HG03159 (cell line): ENCODE measurements around the gene RBBP8NL.
A peak's percentile ranks its signal among the peaks of the same experiment; 100 is the strongest.

ENCODE experiments used
- ATAC-seq: cut with Tn5 transposase; IDR thresholded peaks from one replicate; pipeline ENCODE4 v1.9.1; 2021; ENCODE audit warnings: mild to moderate bottlenecking, moderate library complexity; ENCODE audit not compliant: unreplicated experiment

RBBP8NL gene

GRCh38 chr20:62394248-62395245, 32.8 kb downstream of the RBBP8NL start:
- no peak for ATAC-seq

DNA sequence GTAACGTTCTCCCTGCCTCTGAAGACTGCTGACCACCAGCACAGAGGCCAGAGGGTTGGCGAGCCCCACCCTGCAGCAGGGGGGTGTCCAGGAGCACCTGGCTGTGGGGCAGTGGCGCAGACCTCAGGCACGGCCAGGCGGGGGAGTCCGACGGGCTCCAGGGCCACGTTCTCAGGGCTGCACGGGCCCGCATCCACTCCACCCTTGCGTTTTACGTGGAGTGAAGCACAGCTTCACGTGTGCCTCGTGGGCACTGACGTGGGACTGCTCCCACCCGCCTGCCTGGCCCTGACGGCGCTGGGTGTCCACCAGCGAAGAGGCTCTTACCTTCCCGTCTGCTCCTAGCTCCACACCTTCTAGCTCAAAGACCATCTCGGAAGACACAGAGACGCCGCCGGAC, 33.5 kb downstream of the RBBP8NL start:
- no peak for ATAC-seq

DNA sequence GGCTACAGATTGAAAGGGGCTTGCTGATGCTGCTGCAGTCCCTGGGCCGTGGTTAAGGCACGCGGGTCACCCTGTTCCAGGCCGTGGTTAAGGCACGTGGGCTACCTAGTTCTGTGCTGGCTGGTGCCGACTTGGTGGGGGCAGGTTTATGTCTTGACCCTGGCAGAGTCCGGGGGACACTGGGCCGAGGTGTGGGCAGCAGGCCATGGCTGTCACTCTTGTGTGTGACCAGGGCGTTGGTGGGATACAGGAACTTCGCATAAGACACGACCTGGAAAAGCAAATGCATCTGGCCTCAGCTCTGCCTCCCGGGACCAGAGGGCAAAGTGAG, 34.0 kb downstream of the RBBP8NL start:
- no peak for ATAC-seq

DNA sequence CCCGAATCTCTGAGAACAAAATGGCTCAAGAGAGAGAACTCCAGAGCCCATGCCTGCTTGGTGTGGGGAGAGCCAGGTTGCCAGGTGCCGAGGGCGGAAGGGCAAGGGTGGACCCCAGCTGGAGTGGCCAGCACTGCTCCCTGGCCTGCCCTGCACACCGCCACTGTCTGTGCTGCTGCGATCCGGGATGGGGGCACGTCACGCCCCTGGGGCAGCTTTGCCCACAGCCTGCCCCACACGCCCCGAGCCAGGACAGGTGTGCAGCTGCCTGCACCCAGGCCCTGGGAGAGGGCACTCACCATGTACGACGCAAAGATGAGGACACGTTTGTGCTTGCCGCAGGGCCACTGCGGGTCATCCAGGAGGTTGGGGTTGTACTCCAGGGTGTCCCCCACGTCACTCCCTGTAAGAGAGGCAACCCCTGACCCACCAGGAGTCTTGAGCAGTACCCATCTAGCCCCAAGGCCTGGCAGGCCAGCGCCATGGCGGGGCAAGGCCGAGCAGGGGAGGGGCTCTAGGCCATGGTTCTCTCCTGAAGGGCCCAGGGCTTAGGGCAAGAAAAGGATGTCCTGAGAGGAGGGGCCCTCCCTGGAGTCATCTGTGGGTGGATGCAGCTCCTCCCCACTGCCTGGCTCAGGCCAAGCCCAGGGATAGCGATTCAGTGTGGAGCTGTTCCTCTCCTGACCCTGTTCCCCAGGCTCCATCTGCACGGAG, 34.6 kb downstream of the RBBP8NL start:
- no peak for ATAC-seq

GRCh38 chr20:62392077-62392418, 35.3 kb downstream of the RBBP8NL start:
- no peak for ATAC-seq

DNA sequence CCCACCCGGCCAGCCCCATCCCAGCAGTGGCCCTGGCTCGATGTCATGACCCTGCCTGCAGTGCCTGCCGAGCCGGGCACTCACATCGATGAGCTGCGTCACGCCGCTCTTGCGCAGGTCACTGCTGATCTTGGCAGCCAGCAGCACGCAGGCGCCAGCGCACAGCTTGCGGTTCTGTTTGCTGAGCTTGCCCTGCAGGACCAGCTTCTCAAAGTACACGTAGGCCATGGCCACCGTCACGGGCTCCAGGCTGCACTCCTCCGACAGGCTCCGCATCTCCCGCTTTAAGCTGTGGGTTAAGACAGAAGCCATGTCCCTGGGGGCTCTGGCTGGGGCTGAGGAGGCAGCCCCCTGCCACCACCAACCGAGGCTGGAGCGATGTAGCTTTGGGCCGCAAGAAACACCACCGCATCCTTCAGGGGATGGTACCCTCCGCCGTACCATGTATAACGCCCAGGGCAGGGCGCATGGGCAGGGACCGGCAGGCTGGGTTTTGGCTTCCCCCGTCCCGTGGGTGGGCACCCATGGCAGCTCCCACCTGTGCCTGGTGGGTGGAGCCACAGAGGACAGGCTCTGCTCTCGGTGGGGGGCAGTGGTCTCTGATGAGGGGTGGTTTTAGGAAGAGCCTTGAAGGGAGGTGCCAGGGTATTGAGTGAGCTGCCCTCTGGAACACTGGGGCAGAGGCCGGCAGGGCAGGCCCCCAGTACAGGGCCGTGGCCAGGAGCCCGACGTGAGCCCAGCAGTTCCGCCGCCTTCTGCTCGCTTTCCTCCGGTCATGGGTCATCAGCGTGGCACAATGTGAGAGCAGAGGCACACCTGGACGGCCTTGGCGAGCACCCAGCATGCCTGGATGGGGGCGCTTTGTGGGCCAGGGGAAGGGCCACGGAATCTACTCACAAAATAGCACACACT, 35.9 kb downstream of the RBBP8NL start:
- no peak for ATAC-seq

GRCh38 chr20:62390317-62391164, 36.8 kb downstream of the RBBP8NL start:
- ATAC-seq = no peak

DNA sequence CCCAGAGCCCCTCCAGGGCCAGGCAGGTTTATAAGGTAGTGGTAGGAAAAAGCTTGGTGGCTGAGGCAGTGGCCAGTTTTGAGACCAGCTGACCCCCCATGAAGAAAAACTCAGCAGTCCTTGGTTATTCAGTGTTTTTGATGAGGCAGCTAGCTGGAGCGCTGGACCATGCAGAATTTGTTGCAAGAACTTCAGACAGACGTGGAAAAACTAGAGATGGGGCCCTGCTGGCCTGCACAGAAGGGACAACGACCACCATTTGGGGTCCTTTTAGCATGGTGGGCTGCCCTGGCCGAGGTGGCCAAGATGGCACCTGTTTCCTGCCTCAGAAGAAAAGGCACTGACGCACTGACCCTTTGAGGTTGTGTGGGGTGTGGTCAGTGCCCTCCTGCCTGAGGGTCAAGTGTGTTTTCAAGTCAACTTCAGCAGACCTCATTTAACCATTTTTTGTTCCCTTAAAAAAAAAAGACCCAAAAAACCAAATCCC, 37.7 kb downstream of the RBBP8NL start:
- ATAC-seq = no peak

- no peak for ATAC-seq
These were observed 38.3 kb downstream of the RBBP8NL start for GRCh38 chr20:62388839-62389600.

GRCh38 chr20:62387933-62388635, 39.3 kb downstream of the RBBP8NL start:
- no peak for ATAC-seq

DNA sequence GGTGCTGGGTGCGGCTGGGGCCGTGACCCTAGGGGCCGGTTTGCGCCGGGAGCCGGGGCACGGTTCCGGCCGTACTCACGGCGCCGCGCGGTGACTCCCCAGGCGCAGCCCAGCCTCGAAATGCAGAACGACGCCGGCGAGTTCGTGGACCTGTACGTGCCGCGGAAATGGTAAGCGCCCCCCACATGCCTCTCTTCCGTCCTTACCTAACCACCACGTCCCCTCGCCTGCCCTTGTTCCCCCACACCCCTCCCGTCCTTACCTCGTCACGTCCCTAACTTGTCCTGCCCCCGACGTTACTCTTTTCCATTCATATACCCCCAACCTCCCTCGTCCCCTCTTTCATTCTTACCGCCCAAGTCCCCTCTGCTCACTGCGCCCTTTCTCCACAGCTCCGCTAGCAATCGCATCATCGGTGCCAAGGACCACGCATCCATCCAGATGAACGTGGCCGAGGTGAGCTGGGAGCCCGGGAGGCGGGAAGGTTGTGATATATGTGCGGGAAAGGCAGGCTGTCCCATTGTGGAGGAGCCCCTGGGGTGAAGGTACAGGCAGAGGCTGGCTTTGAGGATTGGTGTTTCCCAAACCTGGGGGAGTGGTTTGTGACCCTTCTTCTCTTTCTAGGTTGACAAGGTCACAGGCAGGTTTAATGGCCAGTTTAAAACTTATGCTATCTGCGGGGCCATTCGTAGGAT, 40.0 kb downstream of the RBBP8NL start:
- ATAC-seq = peak; percentile 7

DNA sequence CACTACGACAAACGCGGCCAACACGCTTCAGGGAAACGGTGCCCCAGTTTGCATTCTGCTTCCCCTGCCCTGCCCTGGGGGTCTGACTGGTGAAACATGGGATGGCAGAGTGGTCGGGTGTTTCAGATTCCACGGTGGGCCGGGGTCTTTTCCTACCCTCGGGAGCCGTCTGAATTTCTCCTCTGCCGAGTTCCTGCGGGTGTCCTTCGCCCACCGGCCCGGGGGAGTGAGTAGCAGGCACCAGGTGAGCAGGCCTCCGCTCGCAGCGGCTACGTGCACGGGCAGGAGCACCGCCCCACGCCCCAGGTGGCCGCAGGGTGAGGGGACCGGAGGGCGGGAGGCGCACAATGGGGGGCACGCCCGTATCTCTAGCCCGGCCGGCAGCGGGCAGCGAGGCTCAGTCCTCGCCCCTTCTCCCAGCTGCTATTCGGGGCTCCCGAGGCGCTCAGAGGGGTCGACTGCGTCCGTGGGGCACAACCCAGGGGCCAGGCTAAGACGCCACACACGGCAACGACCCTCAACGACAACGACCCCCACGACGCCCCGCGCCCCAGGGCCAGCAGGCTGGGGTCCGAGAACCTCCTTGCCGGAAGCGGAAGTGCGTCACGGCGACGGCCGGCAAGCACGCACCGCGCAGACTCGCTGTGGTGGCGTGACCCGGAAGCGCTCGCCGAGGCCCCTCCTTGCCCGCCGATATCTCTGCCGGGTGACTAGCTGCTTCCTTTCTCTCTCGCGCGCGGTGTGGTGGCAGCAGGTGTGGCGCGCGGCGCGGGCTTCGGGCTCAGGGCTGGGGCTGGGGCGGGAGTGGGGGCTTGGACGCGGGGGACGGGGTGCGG, 40.7 kb downstream of the RBBP8NL start, which contains the start of gene RPS21:
TSS of gene RPS21 (plus strand) at position 721 of the 836 bp plus-strand sequence. CDS start 236 bp downstream, outside the sequence.
- peak; percentile 80 for ATAC-seq

DNA sequence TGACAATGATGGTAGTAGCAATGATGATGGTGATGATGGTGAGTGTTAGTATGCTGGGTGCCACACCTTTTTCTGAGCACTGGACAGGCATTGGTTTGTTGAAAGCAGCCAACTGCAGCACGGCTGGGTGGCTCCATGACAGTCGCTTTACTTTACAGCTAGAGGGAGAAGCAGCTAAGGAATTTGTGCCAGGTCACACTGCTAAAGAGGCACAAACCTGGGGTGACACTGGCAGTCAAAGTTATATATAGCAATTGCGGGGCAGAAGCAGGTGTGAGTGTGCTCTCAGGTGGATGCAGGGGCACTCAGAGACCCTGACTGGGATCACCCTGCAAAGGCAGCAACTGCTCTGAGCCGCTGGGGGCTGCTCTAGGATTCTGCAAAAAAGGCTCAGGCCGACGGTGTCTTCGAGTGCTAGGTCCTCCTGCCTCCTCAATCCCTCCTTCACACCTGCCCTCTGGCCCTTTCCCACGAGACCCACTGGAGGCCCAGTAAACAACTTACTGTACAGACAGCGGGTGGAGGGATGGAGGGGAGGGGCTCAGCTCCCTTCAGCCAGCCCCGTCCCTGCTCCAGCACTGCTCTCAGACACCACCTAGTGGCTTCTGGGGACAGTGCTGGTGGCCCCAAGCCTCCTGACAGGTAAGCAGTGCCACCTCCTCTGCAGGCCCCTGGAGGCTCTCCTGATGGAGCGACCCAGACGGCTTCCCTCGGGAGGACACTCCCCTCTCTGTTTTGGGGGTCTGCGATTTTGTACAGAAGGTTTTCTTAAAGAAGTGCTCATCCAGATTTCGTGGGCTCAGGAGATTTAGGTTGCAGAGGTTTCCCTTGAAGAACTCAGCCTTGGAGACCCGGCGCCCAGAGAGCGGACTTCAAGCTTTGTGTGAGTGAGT, 44.8 kb downstream of the RBBP8NL start:
- peak; percentile 55 for ATAC-seq

- ATAC-seq = no peak
These were observed 45.5 kb downstream of the RBBP8NL start for GRCh38 chr20:62381842-62382241.

GRCh38 chr20:62381202-62381797, 46.0 kb downstream of the RBBP8NL start:
- no peak for ATAC-seq

DNA sequence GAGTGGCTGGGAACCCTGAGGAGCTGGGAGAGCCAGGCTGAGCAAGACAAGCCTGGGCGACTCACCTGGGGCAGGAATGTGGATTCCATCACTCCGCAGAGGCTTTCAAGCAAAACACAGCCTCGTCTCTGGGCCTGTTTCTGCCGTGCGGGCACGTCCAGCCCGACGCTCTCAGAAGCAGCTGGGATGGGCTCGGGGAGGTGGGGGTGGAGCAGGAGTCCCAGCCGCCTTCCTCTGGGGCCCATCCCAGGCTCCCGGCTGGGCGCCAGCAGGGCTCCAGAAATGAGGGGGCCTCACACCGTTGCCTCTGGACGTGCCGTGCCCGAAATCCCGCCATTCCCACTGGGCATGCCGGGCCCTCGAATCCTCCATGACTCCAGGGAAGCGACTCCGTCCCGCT, 49.1 kb downstream of the RBBP8NL start:
- no peak for ATAC-seq
